ENCODE measurements around the gene TRMT61B.

Gene TRMT61B

GRCh38 chr2:28870146-28870891 lies at the start of gene TRMT61B:
Gene TRMT61B (minus strand): TSS chr2:28870309. CDS start chr2:28870277, 32 bp downstream.
- peak within 1 kb of the TSS; percentile 91 for H3K4me3 ChIP-seq (replicated peaks in 1 of 2; ENCODE audit: low read depth in 2 of 2, low read length in 2 of 2)
- DNase-seq (ENCODE audit: low read depth in 2 of 2): peak; percentile 94 to 95
- TF ChIP-seq, protein P1, sequence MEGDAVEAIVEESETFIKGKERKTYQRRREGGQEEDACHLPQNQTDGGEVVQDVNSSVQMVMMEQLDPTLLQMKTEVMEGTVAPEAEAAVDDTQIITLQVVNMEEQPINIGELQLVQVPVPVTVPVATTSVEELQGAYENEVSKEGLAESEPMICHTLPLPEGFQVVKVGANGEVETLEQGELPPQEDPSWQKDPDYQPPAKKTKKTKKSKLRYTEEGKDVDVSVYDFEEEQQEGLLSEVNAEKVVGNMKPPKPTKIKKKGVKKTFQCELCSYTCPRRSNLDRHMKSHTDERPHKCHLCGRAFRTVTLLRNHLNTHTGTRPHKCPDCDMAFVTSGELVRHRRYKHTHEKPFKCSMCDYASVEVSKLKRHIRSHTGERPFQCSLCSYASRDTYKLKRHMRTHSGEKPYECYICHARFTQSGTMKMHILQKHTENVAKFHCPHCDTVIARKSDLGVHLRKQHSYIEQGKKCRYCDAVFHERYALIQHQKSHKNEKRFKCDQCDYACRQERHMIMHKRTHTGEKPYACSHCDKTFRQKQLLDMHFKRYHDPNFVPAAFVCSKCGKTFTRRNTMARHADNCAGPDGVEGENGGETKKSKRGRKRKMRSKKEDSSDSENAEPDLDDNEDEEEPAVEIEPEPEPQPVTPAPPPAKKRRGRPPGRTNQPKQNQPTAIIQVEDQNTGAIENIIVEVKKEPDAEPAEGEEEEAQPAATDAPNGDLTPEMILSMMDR (IDR thresholded peaks at IDR 0.05; ENCODE audit: low read depth, low read length): no peak

DNA sequence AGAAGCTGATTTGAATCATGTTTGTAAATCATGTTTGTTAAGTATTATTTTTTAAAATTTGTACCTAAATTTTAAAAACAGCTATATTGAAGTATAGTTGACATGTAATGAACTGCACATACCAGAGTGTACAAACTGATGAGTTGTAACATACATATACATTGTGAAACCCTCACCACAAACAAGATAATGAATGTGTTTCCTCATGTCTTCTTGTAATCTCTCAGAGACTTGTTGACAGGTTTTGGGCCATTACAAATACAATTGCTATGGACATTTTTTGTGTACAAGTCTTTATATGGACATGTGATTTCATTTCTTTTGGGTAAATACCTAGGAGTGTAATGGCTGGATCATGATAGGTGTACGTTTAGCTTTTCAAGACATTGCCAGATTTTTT lies 45.8 kb upstream of the TRMT61B start:
- TF ChIP-seq, protein P1 (IDR thresholded peaks at IDR 0.05; ENCODE audit: low read depth, low read length): no peak
- DNase-seq (ENCODE audit: low read depth in 2 of 2): peak; percentile 42 to 75

GRCh38 chr2:28909655-28910353 lies 39.7 kb upstream of the TRMT61B start:
- H3K4me3 ChIP-seq (replicated peaks in 1 of 2; ENCODE audit: low read depth in 2 of 2, low read length in 2 of 2): no peak overlapping the region
- no peak for DNase-seq (ENCODE audit: low read depth in 2 of 2)
- TF ChIP-seq, protein P1 (IDR thresholded peaks at IDR 0.05; ENCODE audit: low read depth, low read length): no peak

More for the DNA sequence above, 45.8 kb upstream of the TRMT61B start:
- H3K4me3 ChIP-seq (replicated peaks in 1 of 2; ENCODE audit: low read depth in 2 of 2, low read length in 2 of 2): no peak overlapping the region

- DNase-seq (ENCODE audit: low read depth in 2 of 2): no peak
- H3K4me3 ChIP-seq (replicated peaks in 1 of 2; ENCODE audit: low read depth in 2 of 2, low read length in 2 of 2): no peak overlapping the region
- TF ChIP-seq, protein P1 (IDR thresholded peaks at IDR 0.05; ENCODE audit: low read depth, low read length): no peak
These were observed 38.1 kb upstream of the TRMT61B start for GRCh38 chr2:28908172-28908571.

DNA sequence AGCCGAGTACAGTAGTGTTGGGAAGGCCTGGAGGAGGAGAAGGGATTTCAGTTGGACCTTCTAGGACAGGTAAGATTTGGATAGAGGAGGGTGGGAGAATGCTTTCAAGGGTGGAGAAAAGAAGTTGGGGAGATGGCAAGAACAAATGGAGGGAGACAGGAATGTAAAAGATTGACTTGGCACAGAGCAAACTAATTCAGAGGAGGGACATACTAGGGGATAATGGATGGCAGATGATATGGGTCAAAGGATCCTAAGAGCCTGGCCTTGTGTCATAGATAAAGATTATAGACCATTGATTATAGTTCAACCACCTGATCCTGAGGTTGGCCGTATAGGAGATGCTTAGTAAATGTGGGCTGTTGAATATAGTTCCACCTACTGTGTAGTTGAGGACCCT lies 36.7 kb upstream of the TRMT61B start:
- DNase-seq (ENCODE audit: low read depth in 2 of 2): no peak
- H3K4me3 ChIP-seq (replicated peaks in 1 of 2; ENCODE audit: low read depth in 2 of 2, low read length in 2 of 2): no peak overlapping the region
- TF ChIP-seq, protein P1 (IDR thresholded peaks at IDR 0.05; ENCODE audit: low read depth, low read length): no peak

DNA sequence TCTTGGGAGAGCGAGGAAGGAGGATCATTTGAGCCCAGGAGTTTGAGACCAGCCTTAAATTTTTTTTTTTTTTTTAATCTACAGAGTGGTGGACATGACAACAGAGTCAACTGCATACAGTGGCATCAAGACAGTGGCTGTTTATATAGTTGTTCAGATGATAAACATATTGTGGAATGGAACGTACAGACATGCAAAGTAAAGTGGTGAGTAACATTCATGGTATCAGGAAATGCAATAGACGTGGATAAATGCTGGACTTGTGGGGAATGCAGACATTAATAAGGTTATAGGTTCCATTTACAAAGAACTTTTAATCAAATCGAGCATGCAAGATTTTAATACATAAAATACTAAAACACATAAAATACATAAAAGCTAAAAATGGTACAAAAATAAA lies 36.3 kb upstream of the TRMT61B start:
- TF ChIP-seq, protein P1 (IDR thresholded peaks at IDR 0.05; ENCODE audit: low read depth, low read length): no peak
- H3K4me3 ChIP-seq (replicated peaks in 1 of 2; ENCODE audit: low read depth in 2 of 2, low read length in 2 of 2): no peak overlapping the region
- peak in 1 of 2 donors; percentile 70 for DNase-seq (ENCODE audit: low read depth in 2 of 2)
